ENCODE data around the gene NHLRC3.

The NHLRC3 gene

GRCh38 chr13:39091586-39091985, 53.3 kb downstream of the NHLRC3 start:
- Histone ChIP-seq H3K9me3 (ENCODE audit: insufficient read depth, low read depth, low read length) (no peaks in the 10 kb centered on the region), H3K9ac (ENCODE audit: low read depth, low read length) (no peak overlapping the region), H3K4me1 (ENCODE audit: insufficient read depth, low read length) (no peaks in the 10 kb centered on the region), H3K27ac (ENCODE audit: low read length) (no peak overlapping the region), H3K4me3 (ENCODE audit: low read length) (no peak overlapping the region), H3K36me3 (ENCODE audit: insufficient read depth, low read depth, low read length) (no peaks in the 10 kb centered on the region), H3K27me3 (ENCODE audit: insufficient read depth, low read length) (no peaks in the 10 kb centered on the region)

- Histone ChIP-seq H3K9me3 (ENCODE audit: insufficient read depth, low read depth, low read length) (no peaks in the 10 kb centered on the region), H3K4me1 (ENCODE audit: insufficient read depth, low read length) (no peaks in the 10 kb centered on the region), H3K4me3 (ENCODE audit: low read length) (no peak overlapping the region), H3K9ac (ENCODE audit: low read depth, low read length) (no peak overlapping the region), H3K36me3 (ENCODE audit: insufficient read depth, low read depth, low read length) (no peaks in the 10 kb centered on the region), H3K27ac (ENCODE audit: low read length) (no peak overlapping the region), H3K27me3 (ENCODE audit: insufficient read depth, low read length) (no peaks in the 10 kb centered on the region)
These were observed 57.2 kb downstream of the NHLRC3 start for GRCh38 chr13:39095500-39095899.

DNA sequence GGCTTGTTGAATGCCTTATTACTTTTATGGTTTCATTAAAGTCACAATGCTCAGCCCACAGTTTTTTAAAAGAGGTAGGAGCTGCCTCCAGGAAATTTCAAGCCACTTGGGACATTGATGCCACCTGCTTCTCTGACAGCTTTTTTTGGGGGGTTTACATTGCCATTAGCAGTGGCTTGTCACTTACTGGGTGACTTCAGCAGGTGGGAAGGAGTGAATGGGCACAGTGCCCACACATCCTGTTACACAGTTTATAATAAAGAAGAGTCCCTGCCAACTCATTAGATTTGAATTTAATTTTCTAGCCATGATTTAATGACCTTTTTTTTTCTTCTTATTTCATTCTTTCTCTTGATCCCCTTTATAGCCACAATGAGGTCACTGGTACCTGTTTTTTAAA, 61.0 kb downstream of the NHLRC3 start:
- H3K27me3 ChIP-seq (ENCODE audit: insufficient read depth, low read length), result no peaks in the 10 kb centered on the region
- H3K9me3 ChIP-seq (ENCODE audit: insufficient read depth, low read depth, low read length), result no peaks in the 10 kb centered on the region
- no peak overlapping the region for H3K27ac ChIP-seq (ENCODE audit: low read length)
- H3K4me1 ChIP-seq (ENCODE audit: insufficient read depth, low read length), result no peaks in the 10 kb centered on the region
- H3K36me3 ChIP-seq (ENCODE audit: insufficient read depth, low read depth, low read length), result no peaks in the 10 kb centered on the region
- no peak overlapping the region for H3K9ac ChIP-seq (ENCODE audit: low read depth, low read length)
- H3K4me3 ChIP-seq (ENCODE audit: low read length), result no peak overlapping the region

Data from iPS-20b (cell line).